IMR-90 (cell line): ENCODE measurements around the gene MAMDC4. TPM values are rescaled to one million over a fixed set of nuclear protein-coding genes. Genes with fewer than 3 reads are reported as not detected.

Source experiments
- ATAC-seq: fragments of 200-7000 bp; cut with Tn5 transposase; 2 replicates; pipeline ENCODE4 v1.9.1; 2020; ENCODE audit warnings: low read depth, mild to moderate bottlenecking, moderate library complexity
- BruUV-seq: library from RNA; stranded (reverse); fragments of 400-500 nt; replicated peaks from 2 replicates; lab custom pipeline; 2021; lab: Mats Ljungman, UMichigan
- CTCF ChIA-PET: fragments of 300-600 bp; formaldehyde crosslinking; extraction: SDS; loops from one replicate; lab custom pipeline; 2021; ENCODE audit warnings: antibody characterized with exemption; lab: Yijun Ruan, JAX
- POLR2A ChIA-PET: fragments of 300-600 bp; sonication (Branson Sonifier 250); formaldehyde crosslinking; loops from one replicate; lab custom pipeline; 2022; ENCODE audit warnings: antibody characterized with exemption; ENCODE audit not compliant: unreplicated experiment; lab: Charles Lee
- DNase-seq: peaks from one replicate; pipeline ENCODE4 v3.0.0; 2013
- H2AFZ ChIP-seq: replicated peaks from 2 replicates; pipeline ENCODE3; 2013; ENCODE audit warnings: low read length, mild to moderate bottlenecking; ENCODE audit not compliant: poor library complexity
- H2AK5ac ChIP-seq: 2 replicates; pipeline ENCODE4 v1.6.1; 2013; ENCODE audit warnings: low read depth, low read length, inconsistent platforms
- H2AK9ac ChIP-seq: replicated peaks from 2 replicates; pipeline ENCODE3; 2013; ENCODE audit warnings: mild to moderate bottlenecking, low read depth, low read length, moderate library complexity; ENCODE audit not compliant: poor library complexity
- H2BK120ac ChIP-seq: 2 replicates; pipeline ENCODE4 v1.6.1; 2013; ENCODE audit warnings: low read depth, low read length, inconsistent platforms
- H2BK15ac ChIP-seq: 3 replicates; pipeline ENCODE4 v1.6.1; 2013; ENCODE audit warnings: low read depth, low read length, inconsistent platforms
- H2BK20ac ChIP-seq: 2 replicates; pipeline ENCODE4 v1.6.1; 2013; ENCODE audit warnings: low read depth, mild to moderate bottlenecking, inconsistent platforms, low read length, moderate library complexity
- H2BK5ac ChIP-seq: 2 replicates; pipeline ENCODE4 v1.6.1; 2013; ENCODE audit warnings: mild to moderate bottlenecking, low read depth, low read length, inconsistent platforms; ENCODE audit not compliant: poor library complexity, severe bottlenecking
- H3K14ac ChIP-seq: replicated peaks from 2 replicates; pipeline ENCODE4 v1.6.1; 2013; ENCODE audit warnings: low read depth, low read length, inconsistent platforms
- H3K18ac ChIP-seq: 2 replicates; pipeline ENCODE4 v1.6.1; 2013; ENCODE audit warnings: low read depth, low read length, control low read depth
- H3K23ac ChIP-seq: 2 replicates; pipeline ENCODE4 v1.6.1; 2013; ENCODE audit warnings: low read depth, low read length, inconsistent platforms
- H3K27ac ChIP-seq: 2 replicates; pipeline ENCODE4 v1.5.1; 2013; ENCODE audit warnings: mild to moderate bottlenecking, control low read depth, low read length; ENCODE audit not compliant: insufficient read depth
- H3K27me3 ChIP-seq: 2 replicates; pipeline ENCODE4 v1.6.1; 2013; ENCODE audit warnings: low read length; ENCODE audit not compliant: control insufficient read depth, insufficient read depth
- H3K36me3 ChIP-seq: 2 replicates; pipeline ENCODE4 v1.6.1; 2013; ENCODE audit warnings: low read length, mixed read lengths; ENCODE audit not compliant: control insufficient read depth, insufficient read depth
- H3K4ac ChIP-seq: 2 replicates; pipeline ENCODE4 v1.6.1; 2013; ENCODE audit warnings: low read depth, low read length, inconsistent platforms
- H3K4me1 ChIP-seq: 2 replicates; pipeline ENCODE4 v1.6.1; 2013; ENCODE audit warnings: low read length, mixed read lengths; ENCODE audit not compliant: control insufficient read depth, insufficient read depth
- H3K4me2 ChIP-seq: 2 replicates; pipeline ENCODE4 v1.6.1; 2013; ENCODE audit warnings: low read depth, mild to moderate bottlenecking, control low read depth, low read length, moderate library complexity
- H3K4me3 ChIP-seq: 2 replicates; pipeline ENCODE4 v1.5.1; 2013; ENCODE audit warnings: low read depth, mild to moderate bottlenecking, control low read depth, low read length, moderate library complexity; ENCODE audit not compliant: insufficient read depth
- H3K56ac ChIP-seq: 2 replicates; pipeline ENCODE4 v1.6.1; 2013; ENCODE audit warnings: low read length, inconsistent platforms; ENCODE audit not compliant: insufficient read depth; ENCODE audit errors: extremely low read depth
- H3K79me1 ChIP-seq, 2 experiments: 2 replicates each; pipeline ENCODE4 v1.6.1; 2013; ENCODE audit warnings: low read length in 2 of 2, inconsistent platforms in 1 of 2, low read depth in 1 of 2
- H3K9ac ChIP-seq: 2 replicates; pipeline ENCODE4 v1.6.1; 2013; ENCODE audit warnings: low read depth, low read length, control low read depth
- H3K9me1 ChIP-seq: 2 replicates; pipeline ENCODE4 v1.6.1; 2013; ENCODE audit warnings: low read length, inconsistent platforms; ENCODE audit not compliant: insufficient read depth
- H3K9me3 ChIP-seq: 2 replicates; pipeline ENCODE4 v1.6.1; 2013; ENCODE audit warnings: low read length; ENCODE audit not compliant: control insufficient read depth, insufficient read depth
- H4K20me1 ChIP-seq: 2 replicates; pipeline ENCODE4 v1.6.1; 2013; ENCODE audit warnings: low read length, inconsistent platforms; ENCODE audit not compliant: insufficient read depth
- H4K5ac ChIP-seq: 2 replicates; pipeline ENCODE4 v1.6.1; 2013; ENCODE audit warnings: mild to moderate bottlenecking, low read depth, low read length, control low read depth
- H4K8ac ChIP-seq, 2 experiments: 2 replicates each; pipeline ENCODE4 v1.6.1; 2013; ENCODE audit warnings: low read depth in 2 of 2, low read length in 2 of 2, control low read depth in 1 of 2, inconsistent platforms in 1 of 2
- H4K91ac ChIP-seq: 2 replicates; pipeline ENCODE4 v1.6.1; 2013; ENCODE audit warnings: low read depth, low read length, inconsistent platforms; ENCODE audit not compliant: insufficient read depth
- CEBPB ChIP-seq: IDR thresholded peaks from 2 replicates; pipeline ENCODE4 v1.6.1; 2012; ENCODE audit warnings: low read depth, low read length, improper control_type of control experiment
- ELK1 ChIP-seq: fragments of 150-350 bp; IDR thresholded peaks from 2 replicates; pipeline ENCODE4 v1.6.1; 2016; ENCODE audit warnings: low read depth, mild to moderate bottlenecking, low read length, moderate library complexity, borderline replicate concordance
- FOS ChIP-seq: fragments of 150-350 bp; IDR thresholded peaks from 2 replicates; pipeline ENCODE4 v1.6.1; 2016; ENCODE audit warnings: low read depth, low read length
- MAFK ChIP-seq: IDR thresholded peaks from 2 replicates; pipeline ENCODE4 v1.6.1; 2012; ENCODE audit warnings: low read depth, low read length, improper control_type of control experiment
- MXI1 ChIP-seq: IDR thresholded peaks from 2 replicates; pipeline ENCODE4 v1.6.1; 2012; ENCODE audit warnings: low read depth, mild to moderate bottlenecking, low read length, moderate library complexity, borderline replicate concordance
- NFE2L2 ChIP-seq: fragments of 150-350 bp; IDR thresholded peaks from 2 replicates; pipeline ENCODE4 v1.6.1; 2016; ENCODE audit warnings: low read depth, mild to moderate bottlenecking, low read length
- POLR2A ChIP-seq: IDR thresholded peaks from 2 replicates; pipeline ENCODE4 v1.6.1; 2012; ENCODE audit warnings: mild to moderate bottlenecking, low read depth, low read length
- RAD21 ChIP-seq: IDR thresholded peaks from 2 replicates; pipeline ENCODE4 v1.6.1; 2012; ENCODE audit warnings: low read length, improper control_type of control experiment
- RCOR1 ChIP-seq: IDR thresholded peaks from 2 replicates; pipeline ENCODE4 v1.6.1; 2012; ENCODE audit warnings: mild to moderate bottlenecking, low read length, improper control_type of control experiment; ENCODE audit not compliant: insufficient replicate concordance
- SMC3 ChIP-seq: fragments of 150-350 bp; IDR thresholded peaks from 2 replicates; pipeline ENCODE4 v1.6.1; 2016; ENCODE audit warnings: low read depth, mild to moderate bottlenecking, antibody characterized with exemption, low read length, moderate library complexity
- WGBS, 2 experiments: methylation state at CpG; one replicate each; pipeline versions ENCODE4 v1.1.5 to v1.1.7; 2013; ENCODE audit warnings: missing lambda C conversion rate in 2 of 2; ENCODE audit not compliant: insufficient read length in 1 of 2; ENCODE audit errors: extremely low coverage in 2 of 2; 5-methylcytosine and 5-hydroxymethylcytosine counted together
- dilution Hi-C: fragments of 300-500 bp; cut with HindIII; formaldehyde crosslinking; loops from one replicate; pipeline ENCODE4 v1.14.3; 2018; ENCODE audit warnings: low sequenced_read_pairs; ENCODE audit not compliant: unreplicated experiment
- in situ Hi-C: fragments of 300-500 bp; cut with MboI; formaldehyde crosslinking; loops from 3 replicates; pipeline ENCODE4 v1.14.3; 2019; ENCODE audit warnings: low sequenced_read_pairs, inconsistent platforms, mixed read lengths
- intact Hi-C: fragments of 100-400 bp; cut with micrococcal nuclease; formaldehyde crosslinking; loops from 2 replicates; pipeline ENCODE4 v1.10.0; 2022
- polyA plus RNA-seq, 3 experiments: library from polyadenylated mRNA; depleted of rRNA; stranded (reverse); fragments of >200 nt; gene quantifications; 2 replicates each; pipeline ENCODE4 v1.2.3, GENCODE V29; 2012; ENCODE audit warnings: low replicate concordance in 1 of 3
- total RNA-seq: library from RNA; depleted of rRNA; stranded (reverse); fragments of >200 nt; gene quantifications from 2 replicates; pipeline ENCODE4 v1.2.3, GENCODE V29; 2012
- TF ChIP-seq, protein P1 (sequence below): conservative IDR thresholded peaks from 2 replicates; pipeline ENCODE4 v1.5.1; 2012; ENCODE audit warnings: mild to moderate bottlenecking, low read depth, low read length, improper control_type of control experiment

Gene MAMDC4
- total and polyA plus RNA-seq, 2 of the 4 experiments (the other 2 are of a cell fraction): 0.18 to 3.5 TPM

DNA sequence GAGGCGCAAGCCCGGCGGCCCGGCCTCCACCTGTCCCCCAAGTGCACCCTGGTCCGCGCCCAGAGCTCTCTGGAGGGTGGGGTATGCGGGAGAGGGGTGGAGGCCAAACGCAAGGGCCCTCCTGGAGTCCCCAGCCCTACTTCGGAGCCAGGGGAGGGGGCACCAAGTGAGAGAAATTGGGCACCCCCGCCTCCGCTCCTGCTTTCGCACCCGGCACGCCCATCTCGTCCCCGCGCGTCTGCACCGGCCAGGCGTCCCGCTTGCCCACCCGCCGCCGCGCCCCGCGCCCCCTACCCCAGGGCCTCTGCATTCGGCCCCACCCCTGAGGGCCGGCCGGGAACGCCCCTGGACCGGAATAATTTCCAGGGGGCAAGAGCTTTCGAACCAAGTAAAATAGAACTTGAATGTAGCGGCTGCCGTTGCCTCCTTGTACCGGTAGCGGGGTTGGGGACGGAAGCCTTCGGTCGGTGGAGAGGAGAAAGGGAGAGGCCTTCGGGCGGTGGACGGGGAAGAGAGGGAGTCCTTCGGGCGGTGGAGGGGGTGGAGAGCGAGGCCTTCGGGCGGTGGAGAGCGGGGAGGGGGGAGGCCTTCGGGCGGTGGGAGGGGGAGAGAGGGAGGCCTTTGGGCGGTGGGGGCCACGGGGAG is 3.6 kb upstream of the MAMDC4 start:
- TF ChIP-seq MAFK: no peak
- TF ChIP-seq, protein P1, sequence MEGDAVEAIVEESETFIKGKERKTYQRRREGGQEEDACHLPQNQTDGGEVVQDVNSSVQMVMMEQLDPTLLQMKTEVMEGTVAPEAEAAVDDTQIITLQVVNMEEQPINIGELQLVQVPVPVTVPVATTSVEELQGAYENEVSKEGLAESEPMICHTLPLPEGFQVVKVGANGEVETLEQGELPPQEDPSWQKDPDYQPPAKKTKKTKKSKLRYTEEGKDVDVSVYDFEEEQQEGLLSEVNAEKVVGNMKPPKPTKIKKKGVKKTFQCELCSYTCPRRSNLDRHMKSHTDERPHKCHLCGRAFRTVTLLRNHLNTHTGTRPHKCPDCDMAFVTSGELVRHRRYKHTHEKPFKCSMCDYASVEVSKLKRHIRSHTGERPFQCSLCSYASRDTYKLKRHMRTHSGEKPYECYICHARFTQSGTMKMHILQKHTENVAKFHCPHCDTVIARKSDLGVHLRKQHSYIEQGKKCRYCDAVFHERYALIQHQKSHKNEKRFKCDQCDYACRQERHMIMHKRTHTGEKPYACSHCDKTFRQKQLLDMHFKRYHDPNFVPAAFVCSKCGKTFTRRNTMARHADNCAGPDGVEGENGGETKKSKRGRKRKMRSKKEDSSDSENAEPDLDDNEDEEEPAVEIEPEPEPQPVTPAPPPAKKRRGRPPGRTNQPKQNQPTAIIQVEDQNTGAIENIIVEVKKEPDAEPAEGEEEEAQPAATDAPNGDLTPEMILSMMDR: no peak
- no peak for TF ChIP-seq FOS
- no peak for TF ChIP-seq POLR2A
- no peak for TF ChIP-seq RAD21
- TF ChIP-seq CEBPB: no peak
- no peak for TF ChIP-seq MXI1
- TF ChIP-seq NFE2L2: no peak
- no peak for TF ChIP-seq SMC3
- TF ChIP-seq ELK1: no peak
- TF ChIP-seq RCOR1: no peak
- peak overlapping the region; percentile 100 for H2AFZ ChIP-seq

More for the DNA sequence above, 3.6 kb upstream of the MAMDC4 start:
- H2AK9ac ChIP-seq: peak overlapping the region; percentile 93
- peak overlapping the region; percentile 94 for H3K14ac ChIP-seq
- H3K27me3 ChIP-seq: peaks cover 22% of the 10 kb centered on the region
- H3K9ac ChIP-seq: peak overlapping the region; percentile 92
- H3K18ac ChIP-seq: peak overlapping the region; percentile 88
- H3K27ac ChIP-seq: peak overlapping the region; percentile 90
- H3K79me1 ChIP-seq: peaks cover 9 to 21% of the 10 kb centered on the region in 2 experiments; a peak in 2 of 4 replicates
- peak overlapping the region; percentile 90 for H3K4ac ChIP-seq
- peak overlapping the region; percentile 44 to 92; a peak in 3 of 4 replicates for H4K8ac ChIP-seq
- no peak for DNase-seq
- H2AK5ac ChIP-seq: peak overlapping the region; percentile 96
- in situ Hi-C loops: no loop called here
- BruUV-seq: no TSS peak
- no peak overlapping the region; the same call in 2 of the 3 replicates for H2BK15ac ChIP-seq
- dilution Hi-C loops: no loop called here
- peaks cover 9% of the 10 kb centered on the region for H3K4me1 ChIP-seq
- H4K20me1 ChIP-seq: peaks cover 20% of the 10 kb centered on the region
- H2BK20ac ChIP-seq: no peak overlapping the region
- H3K9me3 ChIP-seq: peaks cover 6% of the 10 kb centered on the region; the same call in 1 of the 2 replicates
- ChIA-PET CTCF (no interaction called here), POLR2A (interaction anchor here (0.7 kb wide), 1 partner anchor 188 kb away, joined by 7 read pairs; no protein-coding TSS in a partner anchor)
- peak overlapping the region; percentile 85; the same call in 1 of the 2 replicates for H2BK120ac ChIP-seq
- peak overlapping the region; percentile 80 for H3K56ac ChIP-seq
- H3K4me3 ChIP-seq: peak overlapping the region; percentile 92
- peak overlapping the region; percentile 95; the same call in 1 of the 2 replicates for H3K23ac ChIP-seq
- intact Hi-C loops: loop anchor here (2.0 kb wide), 1 partner anchor 96 kb away; the partner anchor contains the start of genes C8G and FBXW5
- ATAC-seq: peak; percentile 6
- peak overlapping the region; percentile 94 for H4K91ac ChIP-seq
- peak overlapping the region; percentile 91 for H3K4me2 ChIP-seq
- peaks cover 14% of the 10 kb centered on the region; the same call in 1 of the 2 replicates for H3K36me3 ChIP-seq
- H3K9me1 ChIP-seq: no peaks in the 10 kb centered on the region
- H2BK5ac ChIP-seq: peak overlapping the region; percentile 93
- 0% methylated on average over 3 of the region's 53 CpGs; no CpG with 5 or more reads in 1 of the 2 experiments for WGBS, 2 experiments
- peak overlapping the region; percentile 80 for H4K5ac ChIP-seq
